NCI-H2196 (cell line): Measurements from ENCODE around the gene SLC50A1.

ENCODE experiments used
- DNase-seq: peaks from one replicate; lab custom pipeline; 2025; ENCODE audit not compliant: unreplicated experiment; lab: John Stamatoyannopoulos, UW

SLC50A1 gene

DNA sequence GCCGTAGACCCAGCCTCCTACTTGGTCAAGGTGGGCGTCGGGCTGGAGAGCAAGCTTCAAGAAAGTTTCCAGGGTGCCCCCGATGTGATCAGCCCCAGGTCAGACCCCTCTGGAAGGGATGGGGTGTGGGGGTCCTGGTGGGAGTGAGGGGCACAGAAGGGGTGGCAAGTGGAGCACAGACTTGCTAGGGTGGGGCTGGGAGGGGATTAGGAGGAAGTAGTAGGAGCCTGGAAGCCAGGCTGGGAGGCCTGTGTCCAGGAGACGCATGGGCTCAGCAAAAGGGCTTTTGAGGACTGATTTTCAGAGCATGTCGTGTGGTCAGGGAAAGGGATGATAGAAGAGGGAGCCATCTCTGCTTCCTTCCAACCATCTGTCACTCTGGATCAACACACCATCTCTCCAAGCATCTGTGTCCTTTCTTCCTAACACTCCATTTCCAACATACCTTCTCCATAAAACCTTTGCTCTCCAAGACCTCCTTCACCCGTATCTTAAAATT, 46.4 kb downstream of the SLC50A1 start:
- no peak for DNase-seq

DNA sequence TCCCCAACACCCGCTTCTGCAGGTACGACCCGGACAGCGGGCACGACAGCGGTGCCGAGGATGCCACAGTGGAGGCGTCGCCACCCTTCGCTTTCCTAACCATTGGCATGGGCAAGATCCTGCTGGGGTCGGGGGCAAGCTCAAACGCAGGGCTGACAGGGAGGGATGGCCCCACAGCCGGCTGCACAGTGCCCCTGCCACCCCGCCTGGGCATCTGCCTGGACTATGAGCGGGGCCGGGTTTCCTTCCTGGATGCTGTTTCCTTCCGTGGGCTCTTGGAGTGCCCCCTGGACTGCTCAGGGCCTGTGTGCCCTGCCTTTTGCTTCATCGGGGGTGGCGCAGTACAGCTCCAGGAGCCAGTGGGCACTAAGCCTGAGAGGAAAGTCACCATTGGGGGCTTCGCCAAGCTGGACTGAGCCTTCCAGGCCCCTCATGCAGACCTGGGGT, 48.1 kb downstream of the SLC50A1 start:
- DNase-seq = no peak

DNA sequence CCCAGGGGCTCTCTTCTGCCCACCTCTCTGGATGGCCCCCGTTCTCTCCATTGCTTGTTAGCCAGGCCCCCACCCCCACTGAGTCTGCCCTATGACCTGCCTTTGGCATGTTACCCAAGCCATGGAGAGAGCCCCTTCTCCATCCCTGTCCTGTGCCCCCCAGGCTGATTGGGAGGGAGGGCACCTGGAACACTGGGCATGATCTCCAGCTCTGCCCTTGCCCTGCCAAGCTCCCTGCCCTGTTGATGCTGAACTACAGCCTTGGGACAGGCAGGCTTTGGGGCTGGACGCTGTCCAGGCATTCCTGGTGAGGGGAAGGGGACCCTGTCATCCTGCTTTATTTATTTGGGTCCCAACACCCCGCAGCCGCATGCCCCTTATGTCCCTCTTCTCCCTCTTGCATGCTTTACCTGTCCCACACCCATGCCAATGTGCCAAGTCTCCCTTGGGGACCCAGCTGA, 48.7 kb downstream of the SLC50A1 start:
- no peak for DNase-seq

DNA sequence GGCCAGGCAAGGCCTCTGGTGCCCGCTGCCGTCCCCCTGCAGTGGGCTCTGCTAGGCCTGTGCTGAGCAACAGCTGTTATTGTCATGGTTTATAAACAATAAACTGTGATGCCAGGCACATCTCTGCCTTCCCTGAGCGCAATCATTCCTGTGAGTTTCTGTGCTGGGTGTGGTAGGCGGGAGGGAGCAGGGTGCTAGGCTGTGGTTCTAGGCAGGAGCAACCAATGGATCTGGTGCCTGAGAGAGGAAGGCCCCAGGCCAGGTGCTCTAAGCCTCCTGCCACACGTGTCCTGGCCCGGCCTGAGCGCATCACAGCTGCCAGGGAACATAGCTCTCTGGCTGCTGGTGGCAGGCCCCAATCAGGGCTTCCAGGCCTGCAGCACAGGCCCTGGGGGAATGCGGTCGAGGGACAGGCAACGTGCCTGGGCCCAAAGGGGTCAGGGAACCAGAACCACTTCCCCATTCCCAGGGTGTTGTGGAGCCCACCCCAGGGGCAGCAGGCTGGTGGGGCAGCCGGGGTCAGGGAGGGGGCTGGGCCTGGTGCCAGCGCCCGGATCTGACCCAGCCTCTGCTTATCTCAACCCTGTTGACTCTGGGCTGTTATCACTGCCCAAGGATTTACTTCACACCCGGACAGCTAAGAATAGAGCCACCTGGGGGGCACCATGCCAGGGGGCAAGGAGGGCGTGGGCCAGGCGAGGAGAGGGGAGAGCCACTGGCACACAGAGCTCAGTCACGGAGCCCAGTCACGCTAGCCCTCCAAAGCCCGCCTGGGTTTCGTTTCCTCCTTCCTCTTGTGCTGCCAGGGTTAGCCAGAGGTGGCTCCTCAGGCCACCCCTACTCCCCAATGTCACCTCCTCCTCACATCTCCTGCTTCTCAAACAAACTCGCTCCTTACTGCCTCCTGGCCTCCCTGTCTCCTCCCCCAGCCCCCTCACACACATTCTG, 49.5 kb downstream of the SLC50A1 start:
- peak; percentile 28 for DNase-seq

DNA sequence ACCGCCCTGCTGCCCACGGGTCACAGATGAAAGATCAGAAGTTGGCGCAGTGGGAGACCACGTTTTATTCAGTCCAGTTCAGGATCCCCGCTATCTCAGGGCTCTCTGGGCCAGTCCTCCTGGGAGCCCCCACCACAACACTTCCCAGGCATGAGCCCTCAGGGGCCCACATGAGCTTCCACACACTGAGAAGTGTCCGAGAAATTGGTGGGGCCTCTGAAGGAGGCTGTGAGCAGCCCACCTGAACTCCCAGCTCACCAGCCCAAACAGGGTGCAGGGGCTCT, 50.1 kb downstream of the SLC50A1 start:
- DNase-seq = no peak

DNA sequence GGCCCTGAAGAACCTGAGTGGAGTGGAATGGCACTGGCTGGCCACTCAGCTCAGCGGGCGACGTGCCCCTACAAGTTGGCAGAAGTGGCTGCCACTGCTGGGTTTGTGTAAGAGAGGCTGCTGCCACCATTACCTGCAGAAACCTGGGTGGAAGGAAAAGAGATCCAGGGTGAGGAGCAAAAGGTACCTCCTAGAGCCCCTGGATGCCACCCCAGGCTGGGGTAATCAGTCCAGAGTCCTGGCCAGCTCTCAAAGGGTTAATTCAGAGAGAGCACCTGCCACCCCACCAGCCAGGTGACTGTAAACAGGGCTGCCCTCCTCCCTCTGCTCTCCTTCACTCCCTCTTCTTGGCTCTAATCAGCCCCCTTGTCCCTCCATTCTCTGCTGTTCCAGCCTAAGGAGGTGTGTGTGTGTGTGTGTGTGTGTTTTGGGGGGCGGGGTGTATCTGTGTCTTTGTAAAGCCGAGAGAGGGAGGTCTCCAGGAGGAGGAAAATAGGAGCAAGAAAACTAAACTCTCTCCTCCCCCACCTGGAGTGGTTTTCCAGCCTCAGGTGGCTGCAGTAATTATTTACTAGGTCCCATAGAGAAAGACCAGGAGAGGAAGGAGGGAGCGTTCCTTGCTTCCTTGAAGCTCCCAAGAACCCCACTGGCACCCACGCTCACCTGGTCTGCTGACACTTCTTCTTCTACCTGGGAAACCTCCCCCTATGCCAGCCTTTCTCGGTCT, 50.6 kb downstream of the SLC50A1 start:
- DNase-seq = no peak

DNA sequence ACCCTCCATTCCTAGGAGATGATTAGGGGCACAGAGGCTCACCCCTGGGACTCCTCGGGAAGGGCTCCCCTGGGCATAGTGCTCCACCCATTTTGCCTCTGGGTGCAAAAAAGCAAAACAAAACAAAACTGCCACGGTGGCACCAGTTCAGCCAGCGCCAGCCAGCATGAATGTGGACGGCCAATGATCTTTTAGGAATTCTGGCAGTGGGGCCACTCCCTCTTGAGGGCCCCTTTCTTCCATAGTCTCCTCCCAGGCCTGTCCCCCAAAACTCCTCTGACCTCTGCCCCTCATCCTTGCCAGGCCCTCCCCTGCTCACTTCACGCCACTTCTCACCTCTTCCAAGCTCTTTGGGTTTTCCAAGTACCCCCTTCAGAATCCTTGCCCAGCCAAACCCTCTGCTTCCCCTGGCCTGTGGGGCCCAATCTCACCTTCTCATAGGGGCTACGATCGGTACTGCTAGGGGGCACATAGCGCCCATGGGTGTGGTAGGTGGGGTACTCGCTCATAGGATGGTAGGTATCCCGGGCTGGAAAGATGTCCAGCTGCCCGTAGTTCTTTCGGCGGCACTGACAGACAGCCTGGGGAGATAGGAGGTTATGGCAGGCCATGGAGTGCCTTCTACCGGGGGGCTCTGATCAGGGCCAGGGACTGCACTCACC, 51.3 kb downstream of the SLC50A1 start:
- DNase-seq = no peak

DNA sequence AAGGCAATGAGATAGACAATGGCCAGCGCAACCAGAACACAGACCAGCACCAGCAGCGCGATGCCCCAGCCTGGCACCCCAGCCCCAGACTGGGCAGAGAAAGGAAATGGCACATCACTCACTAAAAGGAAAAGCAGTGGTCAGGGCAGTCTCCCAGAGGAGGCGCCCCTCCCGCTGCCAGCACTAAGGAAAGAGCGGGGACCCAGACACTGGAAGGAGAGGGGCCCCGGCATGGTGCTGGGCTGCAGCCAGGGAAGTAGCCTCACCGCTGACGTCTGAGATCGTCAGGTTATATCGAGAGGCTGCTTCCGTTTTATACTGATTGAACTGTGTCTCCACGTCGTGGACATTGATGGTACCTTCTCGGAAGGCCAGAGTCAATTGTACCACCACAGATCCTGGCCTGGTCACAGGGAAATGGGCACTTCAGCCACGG, 51.8 kb downstream of the SLC50A1 start:
- no peak for DNase-seq

DNA sequence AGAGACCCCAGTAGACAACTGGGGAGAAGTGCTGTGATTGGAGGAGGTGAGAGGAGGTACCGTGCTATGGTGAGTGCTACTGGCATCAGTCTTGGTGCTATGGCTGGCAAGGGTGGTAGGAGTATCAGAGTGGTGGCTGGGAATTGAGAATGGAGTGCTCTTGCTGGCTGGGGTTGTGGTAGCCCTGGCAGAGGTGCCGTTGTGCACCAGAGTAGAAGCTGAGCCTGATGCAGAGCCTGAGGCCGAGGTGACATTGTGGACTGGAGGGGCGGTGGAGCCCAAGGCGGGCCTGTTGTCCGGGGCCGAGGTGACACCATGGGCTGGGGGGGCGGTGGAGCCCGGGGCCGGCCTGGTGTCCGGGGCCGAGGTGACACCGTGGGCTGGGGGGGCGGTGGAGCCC, 52.6 kb downstream of the SLC50A1 start:
- no peak for DNase-seq
